Mucosa of rectum (tissue), 2 donors: ENCODE measurements around the gene GRIN2D.
"Not testable (repeated sequence)": the region's sequence is repeated elsewhere in the genome, so short reads cannot be mapped to it uniquely, and the experiment has no call there.

Experiments
- H3K27ac ChIP-seq, 2 donors: one replicate each; pipeline ENCODE4 v1.7.0; 2013; ENCODE audit warnings: inconsistent platforms in 2 of 2, low read depth in 2 of 2, low read length in 2 of 2
- H3K27me3 ChIP-seq, 2 donors: one replicate each; pipeline ENCODE4 v1.7.0; 2013; ENCODE audit warnings: low read length in 2 of 2; ENCODE audit not compliant: control insufficient read depth in 2 of 2, insufficient read depth in 2 of 2
- H3K36me3 ChIP-seq, 2 donors: one replicate each; pipeline ENCODE4 v1.7.0; 2013; ENCODE audit warnings: low read length in 2 of 2; ENCODE audit not compliant: control insufficient read depth in 2 of 2, insufficient read depth in 2 of 2
- H3K4me1 ChIP-seq, 2 donors: one replicate each; pipeline ENCODE4 v1.7.0; 2013; ENCODE audit warnings: low read length in 2 of 2, mild to moderate bottlenecking in 1 of 2; ENCODE audit not compliant: control insufficient read depth in 2 of 2, insufficient read depth in 2 of 2
- H3K4me3 ChIP-seq, 2 donors: one replicate each; pipeline ENCODE4 v1.7.0; 2013; ENCODE audit warnings: low read length in 2 of 2
- H3K9ac ChIP-seq, 2 donors: one replicate each; pipeline ENCODE4 v1.7.0; 2013; ENCODE audit warnings: low read length in 2 of 2, low read depth in 1 of 2, mild to moderate bottlenecking in 1 of 2
- H3K9me3 ChIP-seq, 2 donors: one replicate each; pipeline ENCODE4 v1.7.0; 2013; ENCODE audit warnings: low read length in 2 of 2; ENCODE audit not compliant: control insufficient read depth in 2 of 2
- donor health status: healthy.
- donor health status: Normal muscosa, but diverticular disease.

The GRIN2D gene

DNA sequence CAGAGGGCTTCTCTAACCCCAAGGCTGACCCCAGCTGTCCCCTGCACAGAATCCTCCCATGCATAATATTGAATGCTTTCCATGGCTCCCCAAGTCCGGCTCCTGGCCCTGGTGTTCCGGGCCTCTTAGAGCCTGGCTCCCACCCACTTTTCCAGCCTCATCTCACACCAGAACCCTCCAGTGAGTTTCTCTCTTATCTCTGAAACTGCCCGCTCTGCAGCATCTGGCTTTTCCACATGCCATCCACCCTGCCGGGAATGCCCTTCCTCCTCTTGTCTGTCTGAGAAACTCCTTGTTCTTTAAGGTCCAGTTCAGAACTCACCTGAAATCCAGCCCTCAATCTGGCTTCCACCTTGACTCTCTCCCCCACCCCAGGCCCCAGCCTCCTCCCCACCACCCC lies 22.5 kb upstream of the GRIN2D start:
- H3K9ac ChIP-seq: no peak overlapping the region
- no peak overlapping the region for H3K4me3 ChIP-seq
- H3K27ac ChIP-seq: no peak overlapping the region
- no peaks in the 10 kb centered on the region for H3K27me3 ChIP-seq
- H3K36me3 ChIP-seq: no peaks in the 10 kb centered on the region
- H3K4me1 ChIP-seq: peaks cover 21% of the 10 kb centered on the region in 2 donors
- H3K9me3 ChIP-seq: no peaks in the 10 kb centered on the region

GRCh38 chr19:48371367-48371766 lies 22.1 kb upstream of the GRIN2D start:
- no peak overlapping the region for H3K4me3 ChIP-seq
- H3K27me3 ChIP-seq: no peaks in the 10 kb centered on the region
- H3K9me3 ChIP-seq: no peaks in the 10 kb centered on the region
- H3K4me1 ChIP-seq: peaks cover 21% of the 10 kb centered on the region in 2 donors
- no peaks in the 10 kb centered on the region for H3K36me3 ChIP-seq
- H3K9ac ChIP-seq: no peak overlapping the region
- no peak overlapping the region for H3K27ac ChIP-seq

DNA sequence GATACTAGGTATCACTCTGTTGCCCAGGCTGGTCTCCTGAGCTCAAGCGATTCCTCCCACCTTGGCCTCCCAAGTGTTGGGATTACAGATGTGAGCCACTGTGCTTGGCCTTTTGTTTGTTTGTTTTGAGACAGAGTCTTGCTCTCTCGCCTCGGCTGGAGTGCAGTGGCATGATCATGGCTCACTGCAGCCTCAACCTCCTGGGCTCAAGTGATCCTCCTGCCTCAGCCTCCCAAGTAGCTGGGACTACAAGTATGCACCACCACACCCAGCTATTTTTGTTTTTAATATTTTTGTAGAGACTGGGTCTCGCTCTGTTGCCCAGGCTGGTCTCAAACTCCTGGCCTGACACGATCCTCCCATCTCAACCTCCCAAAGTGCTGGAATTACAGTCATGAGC lies 21.7 kb upstream of the GRIN2D start:
- H3K9ac ChIP-seq, H3K36me3 ChIP-seq, H3K4me3 ChIP-seq, H3K27me3 ChIP-seq, H3K27ac ChIP-seq, H3K9me3 ChIP-seq: not testable (repeated sequence)
- peaks cover 21% of the 10 kb centered on the region in 2 donors for H3K4me1 ChIP-seq

- Histone ChIP-seq H3K27ac (no peak overlapping the region), H3K4me3 (no peak overlapping the region), H3K4me1 (peaks cover 16 to 19% of the 10 kb centered on the region in 2 donors), H3K36me3 (no peaks in the 10 kb centered on the region), H3K9ac (no peak overlapping the region), H3K9me3 (no peaks in the 10 kb centered on the region), H3K27me3 (no peaks in the 10 kb centered on the region)
Measured at GRCh38 chr19:48372904-48373303, 20.6 kb upstream of the GRIN2D start.

DNA sequence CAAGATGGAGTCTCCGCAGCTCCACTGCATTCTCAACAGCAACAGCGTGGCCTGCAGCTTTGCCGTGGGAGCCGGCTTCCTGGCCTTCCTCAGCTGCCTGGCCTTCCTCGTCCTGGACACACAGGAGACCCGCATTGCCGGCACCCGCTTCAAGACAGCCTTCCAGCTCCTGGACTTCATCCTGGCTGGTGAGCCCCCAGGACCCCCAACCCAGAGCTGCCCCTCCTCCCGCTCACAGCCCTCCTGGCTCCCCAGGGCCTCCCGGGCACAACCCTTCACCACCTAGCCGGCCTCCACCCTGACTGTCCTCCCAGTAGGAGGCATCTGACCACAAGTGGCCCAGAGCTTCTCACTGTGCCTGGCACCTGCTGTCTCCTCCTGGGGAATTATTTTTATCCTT lies 19.9 kb upstream of the GRIN2D start:
- Histone ChIP-seq H3K4me3 (no peak overlapping the region), H3K9ac (no peak overlapping the region), H3K9me3 (no peaks in the 10 kb centered on the region), H3K27ac (no peak overlapping the region), H3K4me1 (peaks cover 10 to 15% of the 10 kb centered on the region in 2 donors), H3K36me3 (no peaks in the 10 kb centered on the region), H3K27me3 (no peaks in the 10 kb centered on the region)

- Histone ChIP-seq H3K27me3 (no peaks in the 10 kb centered on the region), H3K9me3 (no peaks in the 10 kb centered on the region), H3K27ac (no peak overlapping the region), H3K4me1 (peaks cover 0 to 7% of the 10 kb centered on the region in 2 donors), H3K9ac (no peak overlapping the region), H3K36me3 (peaks cover 7 to 13% of the 10 kb centered on the region in 2 donors), H3K4me3 (no peak overlapping the region)
Measured at GRCh38 chr19:48378194-48378570, 15.3 kb upstream of the GRIN2D start.

GRCh38 chr19:48379058-48379457 lies 14.4 kb upstream of the GRIN2D start:
- H3K27me3 ChIP-seq: no peaks in the 10 kb centered on the region
- H3K4me1 ChIP-seq: peaks cover 0 to 7% of the 10 kb centered on the region in 2 donors
- H3K27ac ChIP-seq: peak overlapping the region; percentile 41 to 44
- H3K4me3 ChIP-seq: no peak overlapping the region
- H3K9me3 ChIP-seq: no peaks in the 10 kb centered on the region
- peak overlapping the region in 1 of 2 donors; percentile 13 for H3K9ac ChIP-seq
- peaks cover 14 to 20% of the 10 kb centered on the region in 2 donors for H3K36me3 ChIP-seq

GRCh38 chr19:48381178-48381950 lies 12.1 kb upstream of the GRIN2D start:
- no peaks in the 10 kb centered on the region for H3K9me3 ChIP-seq
- no peak overlapping the region for H3K27ac ChIP-seq
- H3K4me3 ChIP-seq: no peak overlapping the region
- H3K27me3 ChIP-seq: no peaks in the 10 kb centered on the region
- no peak overlapping the region for H3K9ac ChIP-seq
- H3K36me3 ChIP-seq: peaks cover 30 to 38% of the 10 kb centered on the region in 2 donors
- peaks cover 0 to 7% of the 10 kb centered on the region in 2 donors for H3K4me1 ChIP-seq

DNA sequence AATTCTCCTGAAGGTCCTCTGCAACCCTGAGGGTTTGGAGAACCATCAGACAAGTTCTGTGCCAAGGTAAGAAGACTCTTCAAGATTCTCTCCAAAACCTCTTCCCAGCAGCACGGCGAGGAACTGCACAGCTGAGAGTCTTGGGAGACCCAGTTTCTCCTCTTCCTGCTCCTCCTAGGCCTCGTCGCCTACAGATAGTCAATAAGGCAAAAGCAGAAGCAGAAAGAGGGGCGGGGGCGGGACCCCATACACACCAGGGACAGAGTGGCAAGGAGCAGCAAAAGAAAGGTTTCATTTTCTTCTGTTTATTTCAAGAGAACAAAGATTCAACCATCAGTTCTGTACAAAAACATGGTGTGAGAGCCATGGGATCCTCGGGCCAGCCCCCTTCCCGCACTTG lies 11.2 kb upstream of the GRIN2D start:
- Histone ChIP-seq H3K4me1 (peaks cover 0 to 7% of the 10 kb centered on the region in 2 donors), H3K9ac (no peak overlapping the region), H3K27ac (no peak overlapping the region), H3K27me3 (no peaks in the 10 kb centered on the region), H3K36me3 (peaks cover 30 to 44% of the 10 kb centered on the region in 2 donors), H3K4me3 (no peak overlapping the region), H3K9me3 (no peaks in the 10 kb centered on the region)

GRCh38 chr19:48385461-48386087 lies 7.9 kb upstream of the GRIN2D start:
- Histone ChIP-seq H3K27me3 (no peaks in the 10 kb centered on the region), H3K27ac (peak overlapping the region in 1 of 2 donors; percentile 1), H3K4me1 (peaks cover 0 to 3% of the 10 kb centered on the region in 2 donors), H3K9me3 (no peaks in the 10 kb centered on the region), H3K36me3 (peaks cover 41 to 58% of the 10 kb centered on the region in 2 donors), H3K9ac (no peak overlapping the region), H3K4me3 (no peak overlapping the region)
